Keratinocyte (primary cell): ENCODE measurements around the gene RGMA.

ENCODE experiments used
- EZH2 ChIP-seq: IDR thresholded peaks from one replicate; pipeline ENCODE4 v1.6.1; 2012; ENCODE audit warnings: inconsistent platforms, mild to moderate bottlenecking, low read length, moderate library complexity
- TF ChIP-seq, protein P1 (sequence below), 3 experiments: IDR thresholded peaks in 1 of 3; conservative IDR thresholded peaks in 1 of 3; optimal IDR thresholded peaks in 1 of 3; 2 replicates in 2 of 3; 3 replicates in 1 of 3; pipeline versions ENCODE3 to v1.5.1; 2011; ENCODE audit warnings: low read length in 3 of 3, mild to moderate bottlenecking in 3 of 3, moderate library complexity in 2 of 3, control low read depth in 1 of 3, inconsistent platforms in 1 of 3; ENCODE audit not compliant: insufficient read depth in 2 of 3; ENCODE audit errors: extremely low read depth in 1 of 3

DNA sequence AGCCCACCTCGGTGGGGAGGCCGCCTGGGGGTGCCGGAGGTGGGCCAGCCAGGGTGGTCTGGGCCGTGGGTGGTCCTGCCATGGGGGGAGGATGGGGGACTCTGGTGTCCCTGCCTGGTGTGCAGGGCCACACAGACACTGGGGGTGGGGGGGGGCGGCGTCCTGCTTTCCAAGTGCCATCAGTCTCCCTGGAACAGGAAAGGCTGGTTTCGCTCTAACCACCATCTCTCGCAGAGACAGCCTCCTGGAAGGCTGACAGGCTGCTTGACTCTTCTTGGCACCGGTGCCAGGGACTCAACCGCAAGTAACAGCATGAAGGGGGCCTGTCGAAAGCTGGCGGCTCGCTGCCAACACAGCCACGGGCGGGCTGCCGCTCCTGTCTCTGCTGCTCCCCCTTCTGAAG, 40.3 kb downstream of the RGMA start:
- TF ChIP-seq, protein P1, sequence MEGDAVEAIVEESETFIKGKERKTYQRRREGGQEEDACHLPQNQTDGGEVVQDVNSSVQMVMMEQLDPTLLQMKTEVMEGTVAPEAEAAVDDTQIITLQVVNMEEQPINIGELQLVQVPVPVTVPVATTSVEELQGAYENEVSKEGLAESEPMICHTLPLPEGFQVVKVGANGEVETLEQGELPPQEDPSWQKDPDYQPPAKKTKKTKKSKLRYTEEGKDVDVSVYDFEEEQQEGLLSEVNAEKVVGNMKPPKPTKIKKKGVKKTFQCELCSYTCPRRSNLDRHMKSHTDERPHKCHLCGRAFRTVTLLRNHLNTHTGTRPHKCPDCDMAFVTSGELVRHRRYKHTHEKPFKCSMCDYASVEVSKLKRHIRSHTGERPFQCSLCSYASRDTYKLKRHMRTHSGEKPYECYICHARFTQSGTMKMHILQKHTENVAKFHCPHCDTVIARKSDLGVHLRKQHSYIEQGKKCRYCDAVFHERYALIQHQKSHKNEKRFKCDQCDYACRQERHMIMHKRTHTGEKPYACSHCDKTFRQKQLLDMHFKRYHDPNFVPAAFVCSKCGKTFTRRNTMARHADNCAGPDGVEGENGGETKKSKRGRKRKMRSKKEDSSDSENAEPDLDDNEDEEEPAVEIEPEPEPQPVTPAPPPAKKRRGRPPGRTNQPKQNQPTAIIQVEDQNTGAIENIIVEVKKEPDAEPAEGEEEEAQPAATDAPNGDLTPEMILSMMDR (optimal IDR thresholded peaks at IDR 0.05 in 1 of 3, IDR thresholded peaks at IDR 0.05 in 1 of 3, conservative IDR thresholded peaks at IDR 0.05 in 1 of 3; ENCODE audit: extremely low read depth in 1 of 3, insufficient read depth in 2 of 3, low read length in 3 of 3) = no peak
- no peak for TF ChIP-seq EZH2
